Measurements from ENCODE around the gene RBMS1.
A peak's percentile ranks its signal among the peaks of the same experiment; 100 is the strongest.
"Not testable (repeated sequence)": the region's sequence is repeated elsewhere in the genome, so short reads cannot be mapped to it uniquely, and the experiment has no call there.

The RBMS1 gene

DNA sequence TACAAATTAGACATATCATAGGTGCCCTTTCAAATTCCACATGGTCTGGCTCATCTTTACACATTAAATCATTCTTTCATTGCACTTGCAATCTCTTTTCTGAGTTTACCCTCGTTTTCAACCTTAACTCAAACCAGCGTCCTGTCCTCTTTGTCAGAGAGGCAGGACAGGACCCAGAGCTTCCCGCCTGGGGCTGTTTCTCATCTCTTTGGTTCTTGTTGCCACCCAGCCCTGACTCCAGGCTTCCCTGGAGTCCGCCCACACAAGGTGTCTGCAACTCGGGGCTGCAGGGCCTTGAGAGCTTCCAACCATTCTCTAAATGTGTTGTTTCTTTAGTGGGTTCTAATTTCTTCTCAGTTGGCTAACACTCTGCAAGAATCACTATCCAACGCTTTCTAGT lies 24.4 kb downstream of the RBMS1 start:
- no peak for DNase-seq

- no peak for DNase-seq
Measured at GRCh38 chr2:160467086-160467485, 26.5 kb downstream of the RBMS1 start.

- DNase-seq: no peak
Measured at GRCh38 chr2:160465406-160465805, 28.2 kb downstream of the RBMS1 start.

GRCh38 chr2:160465002-160465401 lies 28.6 kb downstream of the RBMS1 start:
- peak; percentile 34 for DNase-seq

GRCh38 chr2:160464017-160464416 lies 29.6 kb downstream of the RBMS1 start:
- DNase-seq: no peak

GRCh38 chr2:160463245-160463644 lies 30.4 kb downstream of the RBMS1 start:
- DNase-seq: no peak

DNA sequence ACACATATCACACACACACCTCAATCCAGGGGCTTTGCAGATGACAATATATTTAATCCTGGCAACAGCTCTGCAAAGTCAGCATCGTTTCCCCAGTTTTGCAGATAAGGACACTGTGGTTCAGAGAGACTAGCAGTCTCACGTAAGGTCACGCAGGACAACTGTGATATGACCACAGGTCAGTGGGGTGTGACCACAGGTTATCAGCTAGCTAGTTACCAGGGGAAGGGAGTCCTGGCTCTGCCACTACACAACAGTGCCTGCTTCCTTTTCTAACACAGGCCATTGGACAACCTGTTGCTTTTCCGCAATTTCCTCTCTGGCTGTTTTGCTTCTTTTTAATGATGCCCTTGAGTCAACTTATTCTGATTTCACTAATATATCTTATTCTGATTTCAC lies 33.3 kb downstream of the RBMS1 start:
- no peak for DNase-seq

GRCh38 chr2:160459538-160460332 lies 33.9 kb downstream of the RBMS1 start:
- no peak for DNase-seq

- no peak for DNase-seq
Measured at GRCh38 chr2:160458718-160459453, 34.7 kb downstream of the RBMS1 start.

GRCh38 chr2:160457588-160457987 lies 36.0 kb downstream of the RBMS1 start:
- DNase-seq: no peak

DNA sequence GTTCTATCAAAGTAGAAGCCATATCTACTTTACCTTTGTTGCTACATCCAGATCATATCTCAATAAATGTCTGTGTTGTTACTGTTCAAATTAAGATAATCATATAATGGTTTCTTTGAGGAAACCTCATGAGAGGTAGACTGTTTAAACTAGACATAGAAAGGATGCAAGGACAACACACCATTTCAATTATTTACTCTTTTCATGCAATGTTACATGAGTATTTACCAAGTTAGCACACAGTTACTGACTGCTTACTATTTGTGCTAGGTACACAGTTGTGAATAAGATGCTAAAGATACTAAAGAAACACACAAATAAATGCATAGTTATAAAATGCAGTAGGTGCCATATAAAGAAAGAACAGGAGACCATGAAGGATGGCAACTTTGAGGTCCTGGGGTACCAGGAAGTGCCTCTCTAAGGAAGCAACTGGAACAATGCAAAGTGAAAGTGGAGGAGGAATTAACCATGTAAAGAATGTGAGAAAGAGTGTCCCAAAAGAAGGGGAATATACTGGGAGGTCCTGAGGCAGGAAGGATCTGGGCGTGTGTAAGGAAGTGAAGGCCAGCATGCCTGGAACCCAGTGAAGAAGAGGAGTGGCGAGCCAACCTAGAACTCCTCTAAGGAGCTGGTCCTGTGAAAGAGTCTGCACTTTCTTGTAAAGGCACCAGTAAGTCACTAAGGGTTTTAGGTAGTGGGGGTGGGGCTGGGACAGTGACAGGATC lies 39.4 kb downstream of the RBMS1 start:
- no peak for DNase-seq

- no peak for DNase-seq
Measured at GRCh38 chr2:160453111-160453820, 40.3 kb downstream of the RBMS1 start.

DNA sequence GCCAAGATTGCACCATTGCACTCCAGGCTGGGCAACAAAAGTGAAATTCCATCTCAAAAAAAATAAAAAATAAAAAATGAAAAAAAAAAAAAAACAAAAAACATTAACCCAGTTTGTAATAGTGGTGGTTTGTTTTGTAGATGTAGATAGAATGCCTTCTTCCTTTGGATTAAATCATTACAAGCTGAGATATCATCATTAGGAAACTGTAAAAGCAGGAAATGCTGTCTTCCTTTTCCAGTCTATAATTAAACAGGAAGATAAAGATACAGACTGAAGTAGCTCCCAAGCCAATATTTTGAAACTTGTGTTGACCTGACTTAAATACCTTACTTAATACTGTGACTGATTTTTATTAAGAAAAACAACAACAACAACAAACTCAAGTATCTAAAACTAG lies 43.1 kb downstream of the RBMS1 start:
- DNase-seq: no peak

- DNase-seq: not testable (repeated sequence)
Measured at GRCh38 chr2:160448821-160449220, 44.8 kb downstream of the RBMS1 start.

GRCh38 chr2:160445673-160446072 lies 47.9 kb downstream of the RBMS1 start:
- DNase-seq: no peak

GRCh38 chr2:160442603-160443002 lies 51.0 kb downstream of the RBMS1 start:
- DNase-seq: no peak

DNA sequence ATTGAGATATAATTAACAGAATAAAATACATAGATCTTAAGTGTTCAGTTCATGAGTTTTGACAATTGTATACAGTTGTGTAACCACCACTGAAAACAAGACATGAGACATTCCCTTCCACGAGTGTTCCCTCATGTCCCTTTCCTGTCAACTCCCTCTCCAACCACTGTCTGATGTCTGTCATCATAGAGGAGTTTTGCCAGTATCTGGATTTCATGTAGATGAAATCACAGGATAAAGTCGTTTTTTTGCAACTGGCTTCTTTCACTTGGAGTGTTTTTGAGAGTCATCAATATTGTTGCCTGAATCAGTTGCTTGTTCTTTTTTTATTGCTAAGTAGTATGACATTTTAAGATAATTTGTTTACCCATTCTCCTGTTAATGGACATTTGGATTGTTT lies 52.7 kb downstream of the RBMS1 start:
- DNase-seq: no peak

- not testable (repeated sequence) for DNase-seq
Measured at GRCh38 chr2:160439038-160439437, 54.6 kb downstream of the RBMS1 start.

GRCh38 chr2:160437273-160437672 lies 56.3 kb downstream of the RBMS1 start:
- DNase-seq: no peak

DNA sequence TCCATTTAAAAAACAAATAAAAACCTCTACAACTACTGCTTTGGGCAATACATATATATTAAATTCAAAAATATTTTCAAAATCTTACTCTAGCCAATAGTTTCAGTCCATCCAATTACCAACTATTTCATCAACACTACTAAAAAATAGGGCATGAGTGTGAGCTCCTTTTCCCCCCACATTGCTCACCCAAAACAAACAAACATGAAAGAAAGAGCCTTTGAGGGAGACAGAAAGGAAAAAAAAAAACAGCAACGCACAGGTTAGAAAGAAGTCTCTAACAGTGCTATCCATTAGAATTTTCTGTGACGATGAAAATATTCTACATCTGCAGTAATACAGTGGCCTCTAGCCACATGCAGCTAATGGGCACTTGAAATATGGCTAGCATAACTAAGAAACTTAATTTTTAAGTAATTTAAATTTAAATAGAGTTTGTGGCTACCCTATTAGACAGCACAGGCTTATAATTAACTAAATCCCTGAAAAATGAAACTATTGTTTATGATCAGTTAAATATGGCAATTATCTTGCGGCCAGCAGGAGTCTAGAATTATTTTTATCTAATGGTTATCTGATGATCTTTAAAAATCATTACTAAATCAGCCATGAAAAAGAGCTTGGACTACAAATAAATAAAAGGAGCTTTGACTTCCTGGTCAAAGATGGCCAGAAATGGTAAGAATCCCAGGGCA lies 59.2 kb downstream of the RBMS1 start:
- no peak for DNase-seq

DNA sequence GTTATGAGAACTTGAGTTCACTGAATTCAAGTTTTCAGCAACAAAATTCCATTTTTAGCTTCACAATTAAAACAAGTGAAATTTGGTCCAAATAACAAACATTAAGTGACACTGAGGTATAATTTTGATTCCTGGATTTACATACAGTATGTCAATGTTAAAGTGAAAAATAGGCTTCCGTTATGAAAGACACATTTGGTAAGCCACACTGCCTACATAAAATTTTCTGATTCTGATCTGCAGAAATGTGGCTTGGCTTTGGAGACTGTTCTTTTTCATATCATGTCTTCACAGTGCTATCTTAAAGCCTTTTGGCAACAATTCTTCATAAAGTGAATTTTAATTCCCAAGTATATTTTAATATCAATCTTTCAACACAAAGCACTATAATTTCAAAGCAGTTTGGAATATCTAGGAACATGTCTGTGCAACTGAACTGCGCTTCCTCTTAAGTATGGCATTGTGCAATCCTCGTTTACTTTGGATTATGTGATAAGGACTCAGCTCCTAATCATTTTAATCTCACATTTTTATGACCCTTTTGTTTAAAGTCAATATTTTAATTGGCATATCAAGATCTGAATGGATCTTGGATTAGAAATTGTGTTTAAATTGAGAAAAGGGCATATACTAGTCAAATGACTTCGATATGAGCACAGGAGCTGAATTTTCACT lies 60.0 kb downstream of the RBMS1 start:
- DNase-seq: no peak

DNA sequence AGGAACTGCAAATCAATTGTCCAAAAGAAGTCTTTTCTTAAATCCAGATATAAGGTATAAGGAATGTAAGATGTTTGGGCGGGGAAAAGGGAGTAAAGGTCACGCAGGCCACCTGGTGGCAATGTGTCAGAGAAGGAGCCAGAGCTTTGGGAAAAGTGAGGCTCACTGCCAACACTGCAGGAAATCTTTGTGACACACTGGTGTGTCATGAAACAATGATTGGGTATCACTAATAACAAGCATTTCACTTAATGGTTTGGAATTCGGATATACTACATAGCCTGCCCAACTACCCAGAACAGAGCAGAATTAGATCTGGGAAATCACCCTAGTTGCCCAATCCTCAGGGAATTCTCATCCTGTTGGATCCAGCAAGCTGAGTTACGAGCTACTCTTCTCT lies 61.0 kb downstream of the RBMS1 start:
- DNase-seq: peak; percentile 84

Data from fibroblast of skin of right biceps (primary cell).